Cortex of kidney (tissue), 1 donor: ENCODE data around the gene PAK5.

Experiments
- DNase-seq: peaks from one replicate; lab custom pipeline; 2025; lab: John Stamatoyannopoulos, UW

Gene PAK5

GRCh38 chr20:9789131-9789530 lies 49.7 kb downstream of the PAK5 start:
- DNase-seq = no peak

GRCh38 chr20:9775176-9775575 lies 63.7 kb downstream of the PAK5 start:
- DNase-seq = no peak

- DNase-seq = no peak
Measured at GRCh38 chr20:9769954-9770353, 68.9 kb downstream of the PAK5 start.

- DNase-seq = no peak
Measured at GRCh38 chr20:9761476-9761875, 77.4 kb downstream of the PAK5 start.

GRCh38 chr20:9759392-9759791 lies 79.5 kb downstream of the PAK5 start:
- DNase-seq = no peak

GRCh38 chr20:9758752-9759151 lies 80.1 kb downstream of the PAK5 start:
- DNase-seq = no peak

GRCh38 chr20:9756660-9757059 lies 82.2 kb downstream of the PAK5 start:
- no peak for DNase-seq

GRCh38 chr20:9755301-9755700 lies 83.6 kb downstream of the PAK5 start:
- no peak for DNase-seq

- DNase-seq = no peak
Measured at GRCh38 chr20:9744551-9744950, 94.3 kb downstream of the PAK5 start.

GRCh38 chr20:9743871-9744270 lies 95.0 kb downstream of the PAK5 start:
- no peak for DNase-seq

GRCh38 chr20:9742821-9743220 lies 96.1 kb downstream of the PAK5 start:
- no peak for DNase-seq

GRCh38 chr20:9741996-9742395 lies 96.9 kb downstream of the PAK5 start:
- no peak for DNase-seq

GRCh38 chr20:9740486-9740885 lies 98.4 kb downstream of the PAK5 start:
- DNase-seq = no peak

GRCh38 chr20:9739991-9740390 lies 98.9 kb downstream of the PAK5 start:
- DNase-seq = no peak

GRCh38 chr20:9736373-9736772 lies 102.5 kb downstream of the PAK5 start:
- DNase-seq = no peak

- no peak for DNase-seq
Measured at GRCh38 chr20:9723501-9724202, 115.2 kb downstream of the PAK5 start.

- DNase-seq = no peak
Measured at GRCh38 chr20:9711872-9712271, 127.0 kb downstream of the PAK5 start.

GRCh38 chr20:9710685-9711084 lies 128.2 kb downstream of the PAK5 start:
- no peak for DNase-seq

GRCh38 chr20:9705722-9706476 lies 133.0 kb downstream of the PAK5 start:
- no peak for DNase-seq

GRCh38 chr20:9699181-9699580 lies 139.7 kb downstream of the PAK5 start:
- no peak for DNase-seq

- no peak for DNase-seq
Measured at GRCh38 chr20:9689041-9689440, 149.8 kb downstream of the PAK5 start.

GRCh38 chr20:9686866-9687265 lies 152.0 kb downstream of the PAK5 start:
- DNase-seq = no peak

GRCh38 chr20:9686455-9686854 lies 152.4 kb downstream of the PAK5 start:
- no peak for DNase-seq

GRCh38 chr20:9686001-9686400 lies 152.9 kb downstream of the PAK5 start:
- no peak for DNase-seq
